ENCODE measurements around the gene NCAPH2. TPM values are rescaled to one million over a fixed set of nuclear protein-coding genes. Genes with fewer than 3 reads are reported as not detected.

The NCAPH2 gene
- total and polyA plus RNA-seq, 2 of the 8 experiments (the other 6 are each of a cell fraction or from before 2014, with no cell fraction given): 62.2 to 81.6 TPM

DNA sequence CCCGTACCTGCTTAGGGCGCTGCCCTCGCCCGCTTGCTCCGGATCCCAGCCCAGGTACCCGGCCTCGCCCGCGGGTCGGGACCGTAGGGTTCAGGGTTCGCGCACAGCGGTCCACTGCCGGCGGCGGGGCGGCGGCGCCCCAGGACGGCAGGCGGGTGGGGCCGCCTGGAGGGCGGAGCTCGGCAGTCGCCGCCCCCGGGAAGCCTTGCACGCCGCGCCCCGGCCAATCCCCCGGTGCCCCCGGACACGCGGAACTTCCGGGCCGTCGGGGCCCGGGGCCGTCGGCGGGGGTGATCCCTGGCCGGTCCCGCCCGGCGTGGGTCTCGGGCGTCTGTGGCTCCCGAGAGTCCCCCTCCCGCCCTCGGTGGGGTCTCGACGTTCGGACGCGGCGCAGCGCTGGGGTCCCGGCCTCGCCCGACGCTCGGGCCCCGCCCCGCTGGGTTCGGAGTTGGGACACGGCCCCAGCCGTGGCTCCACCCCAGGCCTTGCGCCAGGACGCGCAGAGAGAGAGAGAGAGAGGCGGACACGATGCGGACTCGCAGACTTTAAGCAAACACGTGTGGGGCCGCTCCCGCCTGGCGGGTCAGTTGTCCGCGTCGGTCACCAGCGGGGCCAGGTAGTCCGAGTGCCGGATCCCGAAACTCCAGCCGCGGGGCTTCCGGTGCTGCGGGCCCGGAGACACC, 22.0 kb downstream of the NCAPH2 start, which contains the start of gene TYMP:
TSS of gene TYMP (minus strand) at position 116 of the 683 bp plus-strand sequence. CDS start 303 bp downstream, outside the sequence.
- no peaks in the 10 kb centered on the region for H3K36me3 ChIP-seq (ENCODE audit: control insufficient read depth in 2 of 4, insufficient read depth in 4 of 4, low read length in 3 of 4)
- peaks cover 28% of the 10 kb centered on the region; the same call in 1 of the 2 replicates for H3K23me2 ChIP-seq (ENCODE audit: low read depth, low read length)
- peaks cover 0 to 26% (median 10%) of the 10 kb centered on the region in 4 experiments; a peak in 5 of 7 replicates for H3K4me1 ChIP-seq (replicated peaks in 1 of 4; ENCODE audit: control insufficient read depth in 3 of 4, insufficient read depth in 4 of 4, low read length in 3 of 4)
- H2AK5ac ChIP-seq (ENCODE audit: low read depth, low read length): no peak within 1 kb of the TSS; the same call in 1 of the 2 replicates
- no peak within 1 kb of the TSS for H3K27ac ChIP-seq (ENCODE audit: low read depth, low read length)
- no peak within 1 kb of the TSS for H4K5ac ChIP-seq (ENCODE audit: insufficient read length, low read depth, low read length)
- peak in 1 of 2 experiments; percentile 75 for DNase-seq (ENCODE audit: low read depth in 1 of 2, low spot score in 2 of 2)
- no peak within 1 kb of the TSS for H3K4ac ChIP-seq (replicated peaks; ENCODE audit: insufficient read length, low read depth, low read length)
- peaks cover 5 to 17% of the 10 kb centered on the region in 2 experiments for H4K20me1 ChIP-seq (replicated peaks in 1 of 2; ENCODE audit: control insufficient read depth in 1 of 2, insufficient read depth in 2 of 2, low read length in 2 of 2)
- H3K18ac ChIP-seq (ENCODE audit: extremely low read depth, low read length): no peak within 1 kb of the TSS; the same call in 1 of the 2 replicates
- H3K9ac ChIP-seq (replicated peaks in 1 of 4; ENCODE audit: extremely low read depth in 1 of 4, low read depth in 3 of 4, low read length in 3 of 4): no peak within 1 kb of the TSS
- peaks cover 43 to 70% (median 60%) of the 10 kb centered on the region in 4 experiments for H3K27me3 ChIP-seq (replicated peaks in 1 of 4; ENCODE audit: control insufficient read depth in 3 of 4, extremely low read depth in 1 of 4, insufficient read depth in 3 of 4, low read length in 3 of 4)
- 13% methylated on average over 17 of the region's 92 CpGs; no CpG with 5 or more reads in 1 of the 2 experiments for WGBS, 2 experiments (ENCODE audit: extremely low coverage in 1 of 2, insufficient coverage in 1 of 2, insufficient read length in 1 of 2, insufficient replicate concordance in 2 of 2, low coverage in 1 of 2, low lambda C conversion rate in 2 of 2, missing lambda C conversion rate in 1 of 2)
- no peaks in the 10 kb centered on the region for H3K79me1 ChIP-seq (ENCODE audit: low read depth, low read length)
- H2BK120ac ChIP-seq (replicated peaks; ENCODE audit: low read depth, low read length): no peak within 1 kb of the TSS
- peak within 1 kb of the TSS; percentile 94 for H4K8ac ChIP-seq (ENCODE audit: extremely low read depth, insufficient read depth, low read length)
- H2BK20ac ChIP-seq (ENCODE audit: low read length): no peak within 1 kb of the TSS
- CTCF ChIA-PET (ENCODE audit: partially characterized antibody): no interaction called here
- no peak within 1 kb of the TSS for H3K14ac ChIP-seq (ENCODE audit: insufficient read length)
- no peaks in the 10 kb centered on the region for H3K79me2 ChIP-seq (ENCODE audit: control insufficient read depth in 1 of 2, insufficient read depth in 2 of 2, low read length in 2 of 2)
- H4K91ac ChIP-seq (replicated peaks; ENCODE audit: insufficient read length, low read length): peak within 1 kb of the TSS; percentile 42
- no peak within 1 kb of the TSS; the same call in 1 of the 2 replicates for H2BK12ac ChIP-seq (ENCODE audit: low read depth, low read length)
- H2AFZ ChIP-seq (ENCODE audit: low read length): no peak within 1 kb of the TSS
- FAIRE-seq: no peak
- peak within 1 kb of the TSS; percentile 27 to 68 (median 48) for H3K4me3 ChIP-seq (ENCODE audit: extremely low read depth in 1 of 4, insufficient read depth in 2 of 4, low read depth in 3 of 4, low read length in 4 of 4)
- H2BK5ac ChIP-seq (ENCODE audit: low read depth, low read length): no peak within 1 kb of the TSS
- H3K4me2 ChIP-seq (ENCODE audit: insufficient read depth in 1 of 2, low read depth in 2 of 2, low read length in 2 of 2): peak within 1 kb of the TSS; percentile 51 to 92
- H3K9me3 ChIP-seq (ENCODE audit: insufficient read depth in 2 of 2, low read depth in 1 of 2, low read length in 1 of 2): no peaks in the 10 kb centered on the region
- H2BK15ac ChIP-seq (ENCODE audit: low read length): peak within 1 kb of the TSS; percentile 46; the same call in 1 of the 2 replicates
- H3K56ac ChIP-seq (replicated peaks; ENCODE audit: insufficient read length, low read depth, low read length): no peak within 1 kb of the TSS
- POLR2A ChIA-PET (ENCODE audit: partially characterized antibody): no interaction called here
- H3K23ac ChIP-seq (ENCODE audit: insufficient read length): no peak within 1 kb of the TSS
- TF ChIP-seq, protein P1, sequence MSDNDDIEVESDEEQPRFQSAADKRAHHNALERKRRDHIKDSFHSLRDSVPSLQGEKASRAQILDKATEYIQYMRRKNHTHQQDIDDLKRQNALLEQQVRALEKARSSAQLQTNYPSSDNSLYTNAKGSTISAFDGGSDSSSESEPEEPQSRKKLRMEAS (IDR thresholded peaks at IDR 0.05): peak; percentile 33; the same call in 1 of the 2 replicates
- TF ChIP-seq EGR1 (IDR thresholded peaks at IDR 0.05; ENCODE audit: borderline replicate concordance, low read depth, low read length) (no peak), EZH2 (IDR thresholded peaks at IDR 0.05; ENCODE audit: low read depth, low read length, severe bottlenecking) (peak; percentile 53), SUZ12 (IDR thresholded peaks at IDR 0.05; ENCODE audit: low read length) (peak; percentile 72)
- TF ChIP-seq, protein P2, sequence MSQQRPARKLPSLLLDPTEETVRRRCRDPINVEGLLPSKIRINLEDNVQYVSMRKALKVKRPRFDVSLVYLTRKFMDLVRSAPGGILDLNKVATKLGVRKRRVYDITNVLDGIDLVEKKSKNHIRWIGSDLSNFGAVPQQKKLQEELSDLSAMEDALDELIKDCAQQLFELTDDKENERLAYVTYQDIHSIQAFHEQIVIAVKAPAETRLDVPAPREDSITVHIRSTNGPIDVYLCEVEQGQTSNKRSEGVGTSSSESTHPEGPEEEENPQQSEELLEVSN (IDR thresholded peaks at IDR 0.05): no peak; the same call in 1 of the 2 replicates

Data from H1 (cell line).